ENCODE data around the gene SH2D3A.

DNA sequence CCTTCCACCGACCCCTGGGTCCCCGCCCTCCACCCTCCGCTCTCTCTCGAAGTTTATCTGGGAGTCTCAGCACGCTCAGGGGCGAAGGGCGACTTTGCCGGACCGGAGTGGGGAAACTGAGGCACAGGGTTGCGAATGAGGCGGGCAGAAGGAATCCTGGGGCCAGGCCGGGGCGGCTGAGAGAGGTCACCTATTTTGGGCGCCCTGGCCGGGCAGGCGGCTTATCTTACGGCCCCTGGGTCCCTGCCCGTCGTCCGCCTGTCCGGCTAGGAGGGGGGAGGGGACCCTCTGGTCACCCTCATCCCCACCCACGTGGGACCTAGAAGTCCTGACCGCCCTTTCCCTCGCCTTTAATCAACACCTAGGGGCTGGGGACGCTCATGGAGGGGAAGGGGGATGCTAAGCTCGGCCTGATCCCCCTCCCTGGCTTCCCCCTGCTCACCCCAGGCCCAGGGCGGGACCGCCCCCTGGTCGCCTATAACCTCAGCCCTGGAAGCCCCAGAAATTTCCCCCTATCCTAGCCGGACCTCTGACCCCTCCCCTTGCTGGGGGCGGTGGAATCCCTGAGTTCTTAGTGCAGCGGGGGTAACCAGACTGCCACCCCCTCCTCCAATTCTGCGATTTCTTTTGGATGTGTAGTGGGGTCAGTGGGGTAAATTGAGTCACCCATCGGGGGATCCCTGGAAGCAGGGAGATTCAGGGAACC, 27.2 kb downstream of the SH2D3A start:
- TF ChIP-seq, protein P1, sequence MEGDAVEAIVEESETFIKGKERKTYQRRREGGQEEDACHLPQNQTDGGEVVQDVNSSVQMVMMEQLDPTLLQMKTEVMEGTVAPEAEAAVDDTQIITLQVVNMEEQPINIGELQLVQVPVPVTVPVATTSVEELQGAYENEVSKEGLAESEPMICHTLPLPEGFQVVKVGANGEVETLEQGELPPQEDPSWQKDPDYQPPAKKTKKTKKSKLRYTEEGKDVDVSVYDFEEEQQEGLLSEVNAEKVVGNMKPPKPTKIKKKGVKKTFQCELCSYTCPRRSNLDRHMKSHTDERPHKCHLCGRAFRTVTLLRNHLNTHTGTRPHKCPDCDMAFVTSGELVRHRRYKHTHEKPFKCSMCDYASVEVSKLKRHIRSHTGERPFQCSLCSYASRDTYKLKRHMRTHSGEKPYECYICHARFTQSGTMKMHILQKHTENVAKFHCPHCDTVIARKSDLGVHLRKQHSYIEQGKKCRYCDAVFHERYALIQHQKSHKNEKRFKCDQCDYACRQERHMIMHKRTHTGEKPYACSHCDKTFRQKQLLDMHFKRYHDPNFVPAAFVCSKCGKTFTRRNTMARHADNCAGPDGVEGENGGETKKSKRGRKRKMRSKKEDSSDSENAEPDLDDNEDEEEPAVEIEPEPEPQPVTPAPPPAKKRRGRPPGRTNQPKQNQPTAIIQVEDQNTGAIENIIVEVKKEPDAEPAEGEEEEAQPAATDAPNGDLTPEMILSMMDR (conservative IDR thresholded peaks at IDR 0.05 in 1 of 2, IDR thresholded peaks at IDR 0.05 in 1 of 2; ENCODE audit: low read depth in 1 of 2, low read length in 2 of 2) = no peak
- no peak for TF ChIP-seq EZH2 (IDR thresholded peaks at IDR 0.05; ENCODE audit: low read length, missing control alignments)

Data from fibroblast of lung (primary cell).